ENCODE measurements around the gene GCK.

Gene GCK

DNA sequence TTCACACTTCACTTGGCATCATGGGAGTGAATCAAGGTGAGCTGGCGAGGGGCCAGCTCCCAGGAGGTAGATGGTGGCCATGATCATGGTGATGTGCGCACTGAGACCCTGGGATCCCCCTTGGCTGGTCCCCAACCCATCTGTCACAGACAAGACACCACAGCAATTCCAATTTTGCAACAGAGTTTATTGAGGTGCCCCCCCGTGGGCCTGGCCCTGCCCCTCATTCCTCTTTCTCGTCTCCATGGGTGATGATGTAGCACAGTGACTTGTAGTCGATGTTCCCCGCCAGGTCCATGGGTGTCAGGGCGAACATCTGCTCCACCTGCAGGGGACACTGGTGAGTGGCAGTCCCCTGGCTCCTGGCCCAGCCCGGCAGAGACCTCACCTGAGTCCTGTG is 50.5 kb downstream of the GCK start:
- TF ChIP-seq CTCF (IDR thresholded peaks at IDR 0.05; ENCODE audit: control insufficient read depth, insufficient read depth, low read depth, low read length, missing control alignments): no peak
- no peak overlapping the region for H3K4me3 ChIP-seq (ENCODE audit: control insufficient read depth, low read depth, low read length)
- no peak for DNase-seq (ENCODE audit: low read depth)

DNA sequence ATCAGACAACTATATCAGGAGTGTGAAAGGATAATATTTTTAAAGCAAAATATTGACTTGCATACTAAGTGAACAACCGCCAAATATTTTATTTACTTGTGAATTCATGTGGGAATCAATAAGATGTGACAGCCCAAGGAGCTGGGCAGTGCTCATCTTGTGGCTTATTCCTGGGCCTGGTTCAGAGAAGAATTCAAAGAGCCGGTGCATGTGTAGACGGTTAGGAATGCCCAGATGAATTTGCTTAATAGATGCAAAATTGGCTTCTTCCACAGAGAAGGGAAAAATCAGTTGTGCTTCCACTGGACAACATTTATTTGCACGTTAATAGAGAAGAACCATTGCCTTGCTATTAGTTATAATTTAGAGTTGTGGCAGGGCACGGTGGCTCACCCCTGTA is 52.5 kb downstream of the GCK start:
- no peak for TF ChIP-seq CTCF (IDR thresholded peaks at IDR 0.05; ENCODE audit: control insufficient read depth, insufficient read depth, low read depth, low read length, missing control alignments)
- H3K4me3 ChIP-seq (ENCODE audit: control insufficient read depth, low read depth, low read length): no peak overlapping the region
- DNase-seq (ENCODE audit: low read depth): no peak

DNA sequence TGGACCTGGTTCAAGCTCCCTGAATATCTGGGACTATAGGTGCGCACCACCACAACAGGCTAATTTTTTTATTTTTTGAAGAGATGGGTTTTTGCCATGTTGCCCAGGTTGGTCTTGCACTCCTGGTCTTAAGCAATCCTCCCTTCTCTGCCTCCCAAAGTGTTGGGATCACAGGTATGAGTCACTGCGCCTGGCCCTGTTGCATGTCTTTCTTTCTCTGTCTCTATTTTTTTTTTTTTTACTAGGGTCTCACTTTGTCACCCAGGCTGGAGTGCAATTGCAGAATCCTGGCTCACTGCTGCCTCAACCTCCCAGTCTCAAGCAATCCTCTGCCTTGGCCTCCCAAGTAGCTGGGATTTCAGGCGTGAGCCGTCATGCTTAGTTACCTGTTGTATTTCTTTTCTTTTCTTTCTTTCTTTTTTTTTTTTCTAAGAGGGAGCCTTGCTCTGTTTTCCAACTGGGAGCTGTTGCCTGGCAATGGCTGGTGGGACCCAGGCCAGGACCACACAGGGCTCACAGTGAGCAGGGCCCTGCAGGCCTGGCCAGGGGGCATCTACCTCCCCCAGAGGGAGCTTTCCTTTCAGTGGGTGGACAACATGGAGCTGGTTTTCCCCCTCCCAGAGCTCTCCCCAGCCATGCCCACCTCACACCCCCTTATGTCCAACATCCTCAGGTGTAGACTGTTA is 54.2 kb downstream of the GCK start:
- no peak overlapping the region for H3K4me3 ChIP-seq (ENCODE audit: control insufficient read depth, low read depth, low read length)
- TF ChIP-seq CTCF (IDR thresholded peaks at IDR 0.05; ENCODE audit: control insufficient read depth, insufficient read depth, low read depth, low read length, missing control alignments): no peak
- no peak for DNase-seq (ENCODE audit: low read depth)

DNA sequence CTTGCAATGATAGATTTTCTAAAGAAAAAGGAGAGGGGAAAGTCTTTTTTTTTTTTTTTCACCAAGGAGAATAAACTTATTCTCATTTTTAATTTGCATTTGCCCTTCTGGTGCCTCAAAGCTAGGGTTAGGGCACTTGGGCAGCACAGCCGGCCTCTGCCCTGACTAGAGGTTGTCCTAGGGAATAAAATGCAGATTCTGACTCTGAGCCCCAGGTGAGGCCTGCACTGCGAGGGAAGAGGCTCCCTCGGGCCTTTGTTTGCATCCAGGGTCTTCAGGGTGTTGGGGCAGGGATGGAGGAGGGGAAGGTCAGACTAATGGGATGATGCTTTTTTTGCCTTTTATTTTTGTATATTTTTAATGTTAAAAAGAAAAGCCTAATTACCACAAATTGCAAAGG is 55.9 kb downstream of the GCK start:
- no peak for DNase-seq (ENCODE audit: low read depth)
- TF ChIP-seq CTCF (IDR thresholded peaks at IDR 0.05; ENCODE audit: control insufficient read depth, insufficient read depth, low read depth, low read length, missing control alignments): no peak

GRCh38 chr7:44132039-44132438 is 57.2 kb downstream of the GCK start:
- no peak for DNase-seq (ENCODE audit: low read depth)
- TF ChIP-seq CTCF (IDR thresholded peaks at IDR 0.05; ENCODE audit: control insufficient read depth, insufficient read depth, low read depth, low read length, missing control alignments): no peak
- H3K4me3 ChIP-seq (ENCODE audit: control insufficient read depth, low read depth, low read length): no peak overlapping the region

More for the DNA sequence above, 55.9 kb downstream of the GCK start:
- no peak overlapping the region for H3K4me3 ChIP-seq (ENCODE audit: control insufficient read depth, low read depth, low read length)

DNA sequence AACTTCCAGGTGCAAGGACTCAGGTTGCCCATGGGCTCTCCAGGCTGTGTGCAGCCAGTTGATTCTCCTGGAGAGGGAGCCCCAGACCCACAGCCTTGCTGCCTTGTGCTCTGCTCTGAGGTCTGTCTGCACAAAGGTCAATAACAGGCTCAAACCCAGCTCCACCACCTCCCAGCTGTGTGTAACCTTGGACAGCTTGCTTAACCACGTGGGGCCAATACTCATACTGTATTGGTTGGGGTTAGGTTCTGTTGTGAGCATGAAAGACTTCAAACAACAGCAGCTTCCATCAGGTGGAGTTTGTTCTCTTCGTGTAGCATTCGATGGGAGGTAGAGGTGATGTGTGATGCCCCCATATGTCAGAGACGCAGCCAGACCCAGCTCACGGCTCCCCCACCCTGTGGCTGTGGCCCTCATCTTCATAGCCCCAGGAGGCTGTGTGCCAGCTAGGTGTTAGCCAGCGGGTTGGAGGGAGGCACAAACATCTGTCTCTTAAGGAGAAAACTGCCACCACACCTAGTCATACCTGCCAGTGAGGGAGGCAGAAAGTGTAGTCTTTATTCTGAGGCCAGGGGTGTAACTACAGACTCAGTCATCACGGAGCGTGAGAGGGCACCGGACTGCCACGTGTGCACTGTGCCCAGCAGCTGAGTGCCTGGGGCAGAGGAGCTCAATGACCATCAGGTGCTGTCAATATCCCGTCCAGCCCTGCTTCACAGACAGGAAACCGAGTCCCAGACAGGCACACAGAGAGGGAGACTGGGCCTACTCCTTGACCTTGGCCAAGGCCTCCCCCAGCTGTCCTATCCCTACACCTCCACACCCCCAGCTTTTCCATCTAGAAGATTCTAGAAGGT is 57.8 kb downstream of the GCK start:
- H3K4me3 ChIP-seq (ENCODE audit: control insufficient read depth, low read depth, low read length): no peak overlapping the region
- DNase-seq (ENCODE audit: low read depth): no peak
- TF ChIP-seq CTCF (IDR thresholded peaks at IDR 0.05; ENCODE audit: control insufficient read depth, insufficient read depth, low read depth, low read length, missing control alignments): peak; percentile 57
